ENCODE measurements around the gene GRIA3.
"Not testable (repeated sequence)": the region's sequence is repeated elsewhere in the genome, so short reads cannot be mapped to it uniquely, and the experiment has no call there.

The GRIA3 gene

GRCh38 chrX:123386196-123386595 is 202.1 kb downstream of the GRIA3 start:
- not testable (repeated sequence) for DNase-seq

- DNase-seq, result no peak
These were observed 208.8 kb downstream of the GRIA3 start for GRCh38 chrX:123392921-123393320.

DNA sequence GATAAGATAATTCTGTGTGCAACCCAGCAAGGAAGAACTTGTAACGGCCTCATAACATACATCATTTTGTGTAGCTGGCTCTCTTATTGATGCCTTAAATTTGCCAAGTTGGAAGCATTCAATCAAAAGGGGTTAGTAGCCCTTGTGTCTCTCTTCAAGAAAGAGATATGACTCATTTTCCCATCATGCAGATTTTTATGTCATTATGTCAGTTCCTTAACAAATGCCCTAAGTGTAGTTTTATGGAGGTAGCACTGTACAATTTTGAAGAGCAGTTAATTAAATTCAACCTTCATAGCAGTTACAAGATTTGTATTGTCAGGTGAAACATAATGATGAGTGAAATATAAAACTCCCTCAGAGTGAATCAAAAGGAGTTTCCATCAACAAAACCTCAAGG is 215.6 kb downstream of the GRIA3 start:
- DNase-seq, result no peak

DNA sequence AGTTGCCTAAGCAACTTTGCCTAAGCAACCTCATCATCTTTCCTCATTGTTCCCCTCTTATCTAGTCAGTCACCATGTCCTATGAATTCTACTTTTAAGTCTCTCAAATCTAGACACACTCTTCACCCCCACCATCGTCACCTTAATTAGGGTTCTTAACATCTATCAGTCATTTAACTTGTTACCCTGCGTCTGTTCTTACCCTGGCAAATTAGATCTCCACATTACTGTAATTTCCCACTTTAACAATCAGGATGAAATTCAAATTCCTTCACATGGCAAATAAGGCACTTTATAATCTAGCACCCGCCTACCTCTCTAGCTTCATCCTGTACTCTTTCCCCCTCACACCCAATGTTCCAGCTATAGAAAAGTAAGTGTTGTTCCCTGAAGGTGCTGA is 221.2 kb downstream of the GRIA3 start:
- DNase-seq, result no peak

- DNase-seq, result no peak
These were observed 225.0 kb downstream of the GRIA3 start for GRCh38 chrX:123408821-123409737.

GRCh38 chrX:123422875-123423274 is 238.8 kb downstream of the GRIA3 start:
- peak; percentile 7 for DNase-seq

DNA sequence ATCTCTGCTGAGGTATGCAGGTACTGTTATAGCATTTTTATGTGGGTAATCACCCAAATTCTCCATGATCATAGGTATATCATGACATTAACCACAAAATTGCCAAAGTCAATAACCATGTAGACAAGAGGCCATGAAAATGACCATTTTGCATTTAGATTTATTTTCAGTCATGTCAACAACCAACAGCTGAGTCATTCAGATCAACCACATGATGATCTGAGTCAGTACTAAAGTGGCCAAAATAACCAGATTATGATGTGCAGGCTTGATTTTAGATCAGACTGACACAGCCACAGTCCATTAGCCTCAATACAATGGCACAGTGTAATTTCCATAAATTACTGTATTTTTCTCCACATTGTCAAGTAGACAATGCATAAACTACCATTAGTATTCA is 240.5 kb downstream of the GRIA3 start:
- DNase-seq, result peak; percentile 30

DNA sequence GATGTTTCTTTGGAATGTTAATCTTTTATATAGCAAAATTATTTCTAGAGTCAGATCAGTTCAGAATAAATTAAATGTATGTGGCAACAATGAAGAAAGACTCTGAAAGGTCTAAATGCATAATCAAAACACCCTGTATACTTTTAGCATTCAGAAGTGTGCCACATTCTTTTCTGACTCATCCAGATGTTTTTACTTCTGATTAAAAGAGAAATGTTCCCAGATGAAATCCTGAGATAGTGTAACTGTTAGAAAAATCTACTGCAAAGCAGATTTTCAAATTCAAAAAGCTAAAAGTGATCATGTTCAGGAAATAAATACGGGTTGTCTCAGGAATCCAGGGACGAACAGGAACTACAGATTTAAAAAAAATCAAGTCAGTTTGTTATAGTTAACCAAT is 241.4 kb downstream of the GRIA3 start:
- DNase-seq, result no peak

GRCh38 chrX:123425904-123426303 is 241.8 kb downstream of the GRIA3 start:
- DNase-seq, result no peak

- DNase-seq, result no peak
These were observed 248.5 kb downstream of the GRIA3 start for GRCh38 chrX:123432361-123433150.

DNA sequence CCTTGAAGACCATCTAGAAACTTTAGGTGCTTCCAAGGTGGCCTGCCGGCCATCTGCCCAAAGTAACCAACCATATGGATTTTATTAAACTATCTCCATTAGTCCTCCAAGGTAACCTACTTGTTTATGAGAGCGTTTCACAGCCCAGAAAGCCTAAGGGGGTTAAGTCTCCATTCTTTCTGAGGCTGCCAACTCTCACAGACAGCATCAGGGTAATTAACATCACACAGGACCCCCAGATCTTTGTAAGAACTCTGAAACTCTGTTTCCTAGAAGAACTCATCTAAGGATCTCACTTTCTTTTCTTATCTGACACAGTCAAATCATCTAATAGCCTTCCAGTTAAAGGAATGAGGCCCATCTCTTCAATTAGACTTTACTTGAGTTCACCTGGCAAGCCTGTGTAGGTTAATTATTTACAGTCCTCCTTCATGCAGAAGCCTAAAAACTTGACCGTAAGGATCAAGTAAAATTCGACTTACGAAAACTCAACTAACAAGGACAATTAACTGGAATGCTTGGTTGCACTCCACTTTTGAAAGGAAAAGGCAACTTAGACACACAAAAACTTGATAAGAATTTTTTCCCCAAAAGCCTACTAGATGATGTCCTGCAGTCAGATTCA is 252.5 kb downstream of the GRIA3 start:
- DNase-seq, result no peak

- DNase-seq, result not testable (repeated sequence)
These were observed 255.8 kb downstream of the GRIA3 start for GRCh38 chrX:123439926-123440325.

DNA sequence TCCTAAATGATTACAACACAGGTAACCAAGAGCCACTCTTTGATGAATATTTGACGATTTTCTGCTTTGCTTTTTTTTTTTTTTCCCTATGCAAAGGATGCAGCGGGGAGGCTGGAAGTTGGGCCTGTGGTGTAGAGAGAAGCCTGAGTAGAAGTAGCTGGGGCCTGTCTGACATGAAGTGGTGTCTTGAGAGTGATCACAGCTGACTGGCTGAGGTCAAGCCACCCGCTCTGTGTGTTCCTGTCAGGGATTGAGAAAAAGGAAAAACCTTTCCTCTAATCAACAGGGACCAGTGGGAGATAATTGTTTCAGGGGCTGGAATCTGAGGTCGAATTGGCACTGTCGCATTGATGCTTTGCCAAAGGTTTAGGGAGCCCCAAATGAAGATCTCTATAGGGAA is 258.7 kb downstream of the GRIA3 start:
- no peak for DNase-seq

DNA sequence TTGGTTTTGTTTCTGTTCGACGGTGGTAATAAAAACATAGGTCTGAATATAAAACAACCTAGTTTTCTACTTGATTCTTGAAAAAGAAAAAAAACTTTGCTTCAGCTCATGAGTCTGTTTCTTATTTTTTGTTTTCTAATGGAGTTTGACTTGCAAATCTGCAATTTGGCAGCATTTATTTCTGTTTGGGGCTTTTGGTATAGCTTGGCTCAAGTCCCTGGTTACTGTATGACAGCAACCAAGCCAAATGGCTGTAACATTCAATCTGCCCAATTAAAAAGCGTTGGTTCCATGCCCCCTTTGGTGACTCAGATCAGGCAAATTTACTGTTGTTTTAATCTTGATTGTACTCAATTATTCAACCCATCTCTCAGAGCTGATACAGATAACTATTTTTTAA is 263.4 kb downstream of the GRIA3 start:
- no peak for DNase-seq

- no peak for DNase-seq
These were observed 265.3 kb downstream of the GRIA3 start for GRCh38 chrX:123449335-123449734.

GRCh38 chrX:123450222-123450621 is 266.1 kb downstream of the GRIA3 start:
- peak; percentile 9 for DNase-seq

GRCh38 chrX:123454712-123455431 is 270.8 kb downstream of the GRIA3 start:
- DNase-seq, result no peak

- DNase-seq, result no peak
These were observed 271.6 kb downstream of the GRIA3 start for GRCh38 chrX:123455693-123456092.

DNA sequence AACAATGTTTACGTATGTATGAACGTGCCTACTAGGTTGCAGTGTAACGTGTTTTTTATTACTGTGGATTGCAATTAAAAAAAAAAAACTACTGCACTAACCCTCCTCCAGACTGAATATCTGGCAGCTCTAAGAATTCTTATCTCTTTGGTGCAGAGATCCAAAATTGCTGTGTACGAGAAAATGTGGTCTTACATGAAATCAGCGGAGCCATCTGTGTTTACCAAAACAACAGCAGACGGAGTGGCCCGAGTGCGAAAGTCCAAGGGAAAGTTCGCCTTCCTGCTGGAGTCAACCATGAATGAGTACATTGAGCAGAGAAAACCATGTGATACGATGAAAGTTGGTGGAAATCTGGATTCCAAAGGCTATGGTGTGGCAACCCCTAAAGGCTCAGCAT is 280.6 kb downstream of the GRIA3 start:
- no peak for DNase-seq

GRCh38 chrX:123468481-123468880 is 284.4 kb downstream of the GRIA3 start:
- no peak for DNase-seq

- no peak for DNase-seq
These were observed 291.1 kb downstream of the GRIA3 start for GRCh38 chrX:123475068-123475724.

GRCh38 chrX:123476611-123477219 is 292.6 kb downstream of the GRIA3 start:
- DNase-seq, result no peak

All from activated CD4-positive, alpha-beta T cell treated with anti-CD3 and anti-CD28 coated beads, Interleukin-10, Interleukin-2, amounts not matched to agents 100 ng/mL and 50 ng/mL, durations not matched to agents 16 hours and 8 hours (primary cell).